Nephron (organoid): ENCODE measurements around the gene EPB41.
A peak's percentile ranks its signal among the peaks of the same experiment; 100 is the strongest.

Experiments used
- H3K27ac Mint-ChIP-seq, 3 experiments: 2 replicates each; pipeline ENCODE4 v1.8.0; 2020; ENCODE audit warnings: mixed read lengths in 3 of 3, mild to moderate bottlenecking in 2 of 3, moderate library complexity in 1 of 3
- H3K27me3 Mint-ChIP-seq: 2 replicates; pipeline ENCODE4 v1.8.0; 2021; ENCODE audit warnings: low read depth, mild to moderate bottlenecking, moderate library complexity, mixed read lengths
- H3K36me3 Mint-ChIP-seq: 2 replicates; pipeline ENCODE4 v1.8.0; 2020; ENCODE audit warnings: low read depth, mixed read lengths
- H3K4me1 Mint-ChIP-seq: 2 replicates; pipeline ENCODE4 v1.8.0; 2020; ENCODE audit warnings: mixed read lengths
- H3K4me3 Mint-ChIP-seq, 3 experiments: 2 replicates each; pipeline ENCODE4 v1.8.0; 2020; ENCODE audit warnings: mild to moderate bottlenecking in 3 of 3, mixed read lengths in 3 of 3, moderate library complexity in 2 of 3
- H3K9me3 Mint-ChIP-seq: 2 replicates; pipeline ENCODE4 v1.8.0; 2020; ENCODE audit warnings: mixed read lengths
- TF ChIP-seq, protein P1 (sequence below), 3 experiments: fragments of 200-600 bp; sonication (generic); IDR thresholded peaks; one replicate each; pipeline ENCODE4 v1.5.0; 2021; ENCODE audit warnings: antibody characterized with exemption in 3 of 3; ENCODE audit not compliant: unreplicated experiment in 3 of 3

The EPB41 gene

DNA sequence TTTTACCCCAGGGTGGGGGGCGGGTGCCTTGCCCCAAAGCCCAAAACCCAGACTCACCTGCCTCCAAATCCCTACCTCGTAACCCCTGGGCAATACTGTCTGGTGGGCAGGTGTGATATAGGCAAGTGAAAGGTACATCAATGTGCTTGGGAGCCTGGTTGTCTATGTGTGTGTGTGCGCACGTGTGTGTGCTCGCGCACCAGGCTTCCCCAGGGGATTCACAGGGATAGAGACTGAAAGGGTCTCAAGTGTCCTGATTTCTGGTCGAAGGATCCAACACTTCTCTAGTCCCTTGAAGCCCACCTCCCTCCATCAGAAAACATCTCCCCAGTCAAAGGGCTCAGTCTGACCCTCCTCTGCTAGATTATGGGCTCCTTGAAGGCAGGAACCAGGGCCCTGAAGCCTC lies 28.9 kb upstream of the EPB41 start:
- no peak overlapping the region for H3K27ac Mint-ChIP-seq
- no peaks in the 10 kb centered on the region for H3K9me3 Mint-ChIP-seq
- H3K36me3 Mint-ChIP-seq, result no peaks in the 10 kb centered on the region
- peaks cover 35% of the 10 kb centered on the region for H3K27me3 Mint-ChIP-seq
- TF ChIP-seq, protein P1, sequence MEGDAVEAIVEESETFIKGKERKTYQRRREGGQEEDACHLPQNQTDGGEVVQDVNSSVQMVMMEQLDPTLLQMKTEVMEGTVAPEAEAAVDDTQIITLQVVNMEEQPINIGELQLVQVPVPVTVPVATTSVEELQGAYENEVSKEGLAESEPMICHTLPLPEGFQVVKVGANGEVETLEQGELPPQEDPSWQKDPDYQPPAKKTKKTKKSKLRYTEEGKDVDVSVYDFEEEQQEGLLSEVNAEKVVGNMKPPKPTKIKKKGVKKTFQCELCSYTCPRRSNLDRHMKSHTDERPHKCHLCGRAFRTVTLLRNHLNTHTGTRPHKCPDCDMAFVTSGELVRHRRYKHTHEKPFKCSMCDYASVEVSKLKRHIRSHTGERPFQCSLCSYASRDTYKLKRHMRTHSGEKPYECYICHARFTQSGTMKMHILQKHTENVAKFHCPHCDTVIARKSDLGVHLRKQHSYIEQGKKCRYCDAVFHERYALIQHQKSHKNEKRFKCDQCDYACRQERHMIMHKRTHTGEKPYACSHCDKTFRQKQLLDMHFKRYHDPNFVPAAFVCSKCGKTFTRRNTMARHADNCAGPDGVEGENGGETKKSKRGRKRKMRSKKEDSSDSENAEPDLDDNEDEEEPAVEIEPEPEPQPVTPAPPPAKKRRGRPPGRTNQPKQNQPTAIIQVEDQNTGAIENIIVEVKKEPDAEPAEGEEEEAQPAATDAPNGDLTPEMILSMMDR (IDR thresholded peaks at IDR 0.05; ENCODE audit: unreplicated experiment in 3 of 3), result no peak
- peaks cover 26% of the 10 kb centered on the region for H3K4me1 Mint-ChIP-seq
- H3K4me3 Mint-ChIP-seq, result peak overlapping the region in 1 of 3 experiments; percentile 16

DNA sequence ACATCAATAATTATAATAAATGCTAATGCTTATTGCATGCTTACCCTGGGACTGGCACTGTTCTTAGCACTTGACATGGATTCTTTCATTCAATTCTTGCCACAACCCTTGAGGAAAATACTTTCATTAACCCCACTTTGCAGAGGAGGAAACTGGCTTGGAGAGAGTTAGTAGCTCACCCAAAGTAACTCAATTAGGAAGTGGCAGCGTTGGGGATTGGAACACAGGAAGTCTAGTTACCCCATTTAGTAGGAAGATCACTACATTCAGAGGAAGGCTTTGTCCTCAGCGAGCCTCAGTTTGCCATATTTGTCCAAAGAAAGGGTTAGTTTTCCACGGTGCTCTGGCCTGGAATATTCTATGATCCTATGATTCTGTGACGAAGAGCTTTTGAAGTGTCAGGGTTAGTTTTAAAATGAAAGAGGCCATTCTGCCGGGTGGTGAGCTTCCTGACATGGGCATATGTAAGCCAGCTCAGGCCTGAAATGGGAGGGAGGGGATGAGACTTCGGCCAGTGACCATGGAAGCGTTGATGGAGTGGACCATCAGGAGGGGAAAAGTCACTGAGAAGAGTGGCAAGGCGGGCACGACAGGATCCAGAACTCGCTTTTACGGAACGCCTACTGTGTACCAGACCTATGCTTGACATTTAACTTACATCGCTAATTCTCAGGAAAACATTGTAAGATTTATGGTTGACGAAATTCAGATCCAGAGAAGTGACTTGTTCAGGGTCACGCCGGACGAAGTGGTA lies 28.2 kb upstream of the EPB41 start:
- no peaks in the 10 kb centered on the region for H3K36me3 Mint-ChIP-seq
- H3K9me3 Mint-ChIP-seq, result no peaks in the 10 kb centered on the region
- peak overlapping the region; percentile 84 for H3K4me3 Mint-ChIP-seq
- TF ChIP-seq, protein P1 (IDR thresholded peaks at IDR 0.05; ENCODE audit: unreplicated experiment in 3 of 3), result no peak
- H3K4me1 Mint-ChIP-seq, result peaks cover 26% of the 10 kb centered on the region
- H3K27me3 Mint-ChIP-seq, result peaks cover 38% of the 10 kb centered on the region
- H3K27ac Mint-ChIP-seq, result peak overlapping the region in 2 of 3 experiments; percentile 32 to 50

DNA sequence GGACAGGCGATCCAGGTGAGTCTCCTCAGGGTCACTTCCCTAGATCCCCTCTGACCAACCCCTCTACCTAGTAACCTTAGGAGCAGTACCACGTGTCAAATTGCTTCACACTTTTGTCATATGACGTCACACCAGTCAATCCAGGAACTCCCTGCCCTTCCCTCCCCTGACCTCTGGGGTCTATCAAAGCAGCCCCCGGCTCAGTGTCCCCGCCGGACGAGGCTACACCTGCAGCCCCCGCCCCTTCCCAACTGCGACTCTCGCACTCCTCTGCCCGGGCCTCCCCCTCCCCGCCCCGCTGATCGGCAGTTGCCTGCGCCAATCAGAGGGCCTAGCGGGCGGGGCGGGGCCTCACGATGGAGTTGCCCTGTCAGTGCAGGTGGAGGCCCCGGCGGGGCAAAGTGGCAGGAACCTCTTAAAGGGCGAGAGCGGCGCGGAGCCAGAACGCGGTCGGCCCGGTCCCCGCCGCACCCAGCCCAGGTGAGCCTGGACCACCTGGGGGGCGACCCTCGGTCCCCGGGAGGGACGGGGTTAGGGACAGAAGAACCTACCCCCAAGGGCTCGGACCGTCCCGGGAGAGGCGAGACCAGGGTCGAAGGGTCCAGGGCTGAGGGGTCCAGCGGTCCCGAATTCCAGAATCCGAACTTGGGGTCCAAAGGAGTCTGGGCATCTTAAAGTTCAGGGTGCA lies 27.5 kb upstream of the EPB41 start:
- TF ChIP-seq, protein P1 (IDR thresholded peaks at IDR 0.05; ENCODE audit: unreplicated experiment in 3 of 3), result no peak
- H3K27ac Mint-ChIP-seq, result peak overlapping the region in 1 of 3 experiments; percentile 32
- peaks cover 26% of the 10 kb centered on the region for H3K4me1 Mint-ChIP-seq
- H3K36me3 Mint-ChIP-seq, result no peaks in the 10 kb centered on the region
- H3K4me3 Mint-ChIP-seq, result peak overlapping the region; percentile 84
- no peaks in the 10 kb centered on the region for H3K9me3 Mint-ChIP-seq
- H3K27me3 Mint-ChIP-seq, result peaks cover 38% of the 10 kb centered on the region

DNA sequence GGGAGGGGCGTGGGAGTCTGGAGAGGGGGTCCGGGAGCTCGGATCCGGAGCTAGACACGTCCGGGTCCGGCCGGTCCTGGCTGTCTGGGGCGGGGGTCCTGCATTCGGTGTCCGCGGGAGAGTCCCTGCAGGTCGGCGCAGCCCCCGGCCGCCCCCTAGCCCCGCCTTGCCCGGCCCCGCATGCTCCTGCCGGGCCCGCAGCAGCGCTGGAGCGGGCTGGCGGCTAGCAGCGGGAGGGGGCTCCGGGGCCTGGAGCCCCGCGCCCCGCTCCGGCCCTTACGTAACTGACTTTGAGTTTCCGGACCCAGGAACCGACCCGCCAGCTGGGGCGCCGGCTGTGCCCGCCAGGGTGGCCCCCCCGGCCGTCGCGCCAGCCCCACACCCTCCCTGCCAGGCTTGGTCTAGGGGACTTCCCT lies 26.9 kb upstream of the EPB41 start:
- H3K4me3 Mint-ChIP-seq, result peak overlapping the region; percentile 94 to 97 (median 94)
- H3K27me3 Mint-ChIP-seq, result peaks cover 33% of the 10 kb centered on the region
- H3K36me3 Mint-ChIP-seq, result no peaks in the 10 kb centered on the region
- TF ChIP-seq, protein P1 (IDR thresholded peaks at IDR 0.05; ENCODE audit: unreplicated experiment in 3 of 3), result no peak
- no peaks in the 10 kb centered on the region for H3K9me3 Mint-ChIP-seq
- H3K4me1 Mint-ChIP-seq, result peaks cover 21% of the 10 kb centered on the region
- peak overlapping the region; percentile 30 to 83 (median 56) for H3K27ac Mint-ChIP-seq

DNA sequence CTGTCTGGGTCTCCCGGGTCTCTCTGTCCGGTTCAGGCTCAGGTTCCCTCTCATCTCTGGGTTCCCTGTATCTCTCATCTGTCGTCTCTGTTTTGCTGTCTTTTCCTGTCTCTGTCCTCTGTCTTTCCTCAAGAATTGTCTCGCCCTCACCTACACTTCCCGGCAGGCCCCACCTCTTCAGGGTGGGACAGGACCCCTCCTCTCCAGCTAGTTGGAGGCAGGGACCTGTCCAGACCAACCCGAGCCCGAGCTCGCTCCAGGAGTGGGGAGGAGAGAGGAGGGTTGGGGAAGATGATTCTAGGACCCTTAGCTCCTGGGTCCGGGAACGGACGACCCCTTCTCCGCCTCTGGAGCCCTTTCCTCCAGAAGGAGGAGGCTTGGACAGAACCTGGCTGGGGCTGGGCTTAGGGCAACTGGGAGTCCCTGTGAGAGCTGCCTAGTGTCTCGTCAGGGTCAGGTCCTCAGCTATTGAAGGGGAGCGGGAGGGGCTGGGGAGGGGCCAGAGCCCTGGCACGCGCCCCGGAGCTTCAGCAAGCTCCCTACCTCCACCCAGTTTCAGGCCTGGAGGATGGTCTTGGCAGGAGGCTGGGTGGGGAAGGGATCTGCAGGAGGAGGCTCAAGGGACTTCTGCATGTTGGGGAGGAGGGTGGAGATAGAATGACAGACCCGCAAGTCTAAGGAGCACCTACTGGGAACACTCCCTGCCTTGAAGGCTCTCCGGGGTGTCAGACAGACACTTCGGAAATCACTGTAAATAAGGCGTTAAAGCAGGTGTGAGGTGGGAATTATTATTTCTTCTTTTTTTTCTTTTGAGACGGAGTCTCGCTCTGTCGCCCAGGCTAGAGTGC lies 26.3 kb upstream of the EPB41 start:
- Mint-ChIP-seq H3K9me3 (no peaks in the 10 kb centered on the region), H3K4me3 (peak overlapping the region; percentile 94 to 97 (median 94)), H3K27me3 (peaks cover 33% of the 10 kb centered on the region), H3K27ac (peak overlapping the region; percentile 30 to 83 (median 56)), H3K36me3 (no peaks in the 10 kb centered on the region), H3K4me1 (peaks cover 21% of the 10 kb centered on the region)
- TF ChIP-seq, protein P1 (IDR thresholded peaks at IDR 0.05; ENCODE audit: unreplicated experiment in 3 of 3), result no peak
